ENCODE results near the gene SDK1.

The SDK1 gene

GRCh38 chr7:3806516-3806915 is 505.5 kb downstream of the SDK1 start:
- no peak for DNase-seq (ENCODE audit: low read depth)

GRCh38 chr7:3807824-3808223 is 506.8 kb downstream of the SDK1 start:
- DNase-seq (ENCODE audit: low read depth), result no peak
- TF ChIP-seq CTCF (IDR thresholded peaks at IDR 0.05; ENCODE audit: control insufficient read depth, extremely low read depth, insufficient read depth), result no peak
- no peak overlapping the region for H3K4me3 ChIP-seq (ENCODE audit: low read depth, low read length)

More at GRCh38 chr7:3806516-3806915, 505.5 kb downstream of the SDK1 start:
- H3K4me3 ChIP-seq (ENCODE audit: low read depth, low read length), result no peak overlapping the region
- TF ChIP-seq CTCF (IDR thresholded peaks at IDR 0.05; ENCODE audit: control insufficient read depth, extremely low read depth, insufficient read depth), result no peak

- no peak for TF ChIP-seq CTCF (IDR thresholded peaks at IDR 0.05; ENCODE audit: control insufficient read depth, extremely low read depth, insufficient read depth)
- DNase-seq (ENCODE audit: low read depth), result no peak
- no peak overlapping the region for H3K4me3 ChIP-seq (ENCODE audit: low read depth, low read length)
Measured at GRCh38 chr7:3821488-3821887, 520.4 kb downstream of the SDK1 start.

- no peak overlapping the region for H3K4me3 ChIP-seq (ENCODE audit: low read depth, low read length)
- DNase-seq (ENCODE audit: low read depth), result no peak
- TF ChIP-seq CTCF (IDR thresholded peaks at IDR 0.05; ENCODE audit: control insufficient read depth, extremely low read depth, insufficient read depth), result no peak
Measured at GRCh38 chr7:3825491-3825890, 524.4 kb downstream of the SDK1 start.

- no peak for TF ChIP-seq CTCF (IDR thresholded peaks at IDR 0.05; ENCODE audit: control insufficient read depth, extremely low read depth, insufficient read depth)
- H3K4me3 ChIP-seq (ENCODE audit: low read depth, low read length), result no peak overlapping the region
- DNase-seq (ENCODE audit: low read depth), result no peak
Measured at GRCh38 chr7:3832199-3832598, 531.1 kb downstream of the SDK1 start.

- no peak for DNase-seq (ENCODE audit: low read depth)
- no peak overlapping the region for H3K4me3 ChIP-seq (ENCODE audit: low read depth, low read length)
- no peak for TF ChIP-seq CTCF (IDR thresholded peaks at IDR 0.05; ENCODE audit: control insufficient read depth, extremely low read depth, insufficient read depth)
Measured at GRCh38 chr7:3835109-3835508, 534.1 kb downstream of the SDK1 start.

- no peak for DNase-seq (ENCODE audit: low read depth)
- no peak overlapping the region for H3K4me3 ChIP-seq (ENCODE audit: low read depth, low read length)
- no peak for TF ChIP-seq CTCF (IDR thresholded peaks at IDR 0.05; ENCODE audit: control insufficient read depth, extremely low read depth, insufficient read depth)
Measured at GRCh38 chr7:3836855-3837254, 535.8 kb downstream of the SDK1 start.
